Measurements from ENCODE around the gene PPDPF.

Gene PPDPF

DNA sequence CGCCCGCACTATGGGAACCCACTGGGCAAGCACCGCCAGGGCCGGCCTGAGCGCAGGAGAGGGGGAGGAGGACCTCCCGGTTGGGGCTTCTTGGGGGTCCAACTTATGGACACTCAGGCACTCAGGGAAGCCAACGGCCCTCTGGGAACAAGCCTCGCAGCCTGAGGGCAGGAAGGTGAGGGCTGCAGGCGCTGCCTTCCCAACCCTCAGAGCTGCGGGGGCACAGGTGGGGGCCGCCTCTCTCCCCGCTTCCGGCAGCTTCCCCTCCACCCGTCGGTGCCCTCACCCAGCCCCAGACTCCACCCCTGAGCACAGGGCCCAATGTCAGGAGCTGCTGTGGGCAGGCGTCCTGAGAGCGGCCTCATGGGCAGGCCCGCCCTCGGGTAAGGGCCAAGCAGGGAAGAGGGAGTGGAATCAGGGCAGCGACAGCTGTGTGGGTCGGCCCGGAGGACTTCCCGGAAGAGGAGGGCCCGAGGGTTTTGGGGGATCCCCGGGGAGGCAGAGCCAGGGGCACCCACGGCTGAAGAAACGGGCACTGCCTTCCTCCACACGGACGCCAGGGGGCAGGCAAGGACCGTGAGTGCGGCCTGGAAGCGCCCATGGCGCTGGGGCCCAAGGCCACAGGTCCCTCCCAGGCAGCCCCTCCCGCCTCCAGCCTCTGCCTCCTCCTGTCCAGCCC is 17.1 kb downstream of the PPDPF start:
- peak; percentile 86 for DNase-seq (ENCODE audit: low spot score)

DNA sequence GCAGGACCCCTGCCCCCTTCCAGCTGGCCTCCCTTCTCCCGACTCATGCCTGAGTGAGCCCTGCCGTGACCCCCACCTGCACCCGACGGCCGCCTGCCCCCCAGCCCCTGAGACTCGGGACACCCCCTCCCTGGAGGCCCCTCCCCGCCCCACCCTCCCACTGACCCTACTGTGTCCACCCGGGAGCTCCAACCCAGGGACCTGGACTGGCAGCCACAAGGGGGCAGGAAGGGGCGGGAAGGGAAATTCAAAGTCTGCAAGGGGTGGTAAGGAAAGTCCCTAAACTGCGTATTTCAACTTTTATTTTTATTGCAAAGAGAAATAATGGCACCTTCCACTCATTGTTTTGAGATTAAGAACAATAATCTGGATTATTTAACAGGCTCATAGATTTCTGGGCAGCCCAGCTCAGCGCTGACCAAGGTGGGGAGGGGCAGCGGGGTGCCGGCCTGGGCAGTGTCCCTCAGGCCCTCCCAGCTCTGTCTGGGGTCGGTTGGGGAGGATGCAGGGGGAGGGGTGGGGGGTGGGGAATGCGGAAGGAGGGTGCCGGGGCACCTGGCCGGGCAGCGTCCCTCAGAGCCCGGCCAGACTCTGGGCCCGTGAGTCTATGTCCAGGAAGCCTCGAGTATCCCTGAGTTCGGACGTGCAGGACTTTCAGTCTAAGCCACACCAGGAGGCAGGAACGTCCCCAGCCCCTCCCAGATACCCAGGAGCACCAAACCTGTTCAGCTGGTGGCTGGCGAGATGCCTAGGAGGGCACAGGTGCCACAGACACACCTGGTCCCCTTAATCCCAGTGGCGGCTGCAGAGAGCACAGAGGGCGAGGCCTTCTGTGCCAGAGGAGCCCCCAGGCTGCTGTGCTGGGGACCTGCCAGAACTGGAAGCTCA is 17.9 kb downstream of the PPDPF start:
- no peak for DNase-seq (ENCODE audit: low spot score)

DNA sequence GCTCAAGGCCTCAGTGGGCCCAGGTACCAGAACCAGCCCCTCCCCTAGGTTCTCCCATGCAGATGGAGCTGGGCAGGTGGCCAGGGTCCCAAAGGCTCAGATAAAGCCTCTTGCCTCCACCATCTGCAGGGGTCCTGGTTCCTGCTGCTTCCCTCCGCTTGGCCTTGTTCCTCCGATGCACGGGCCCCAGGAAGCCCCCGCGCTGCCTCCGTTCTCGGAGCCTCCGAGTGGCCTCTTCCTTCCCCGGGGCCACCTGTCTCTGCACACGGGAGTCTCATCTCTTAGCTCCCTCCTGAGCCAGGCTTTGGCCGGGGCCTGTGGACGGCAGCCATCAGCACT is 18.5 kb downstream of the PPDPF start:
- DNase-seq (ENCODE audit: low spot score) = no peak

DNA sequence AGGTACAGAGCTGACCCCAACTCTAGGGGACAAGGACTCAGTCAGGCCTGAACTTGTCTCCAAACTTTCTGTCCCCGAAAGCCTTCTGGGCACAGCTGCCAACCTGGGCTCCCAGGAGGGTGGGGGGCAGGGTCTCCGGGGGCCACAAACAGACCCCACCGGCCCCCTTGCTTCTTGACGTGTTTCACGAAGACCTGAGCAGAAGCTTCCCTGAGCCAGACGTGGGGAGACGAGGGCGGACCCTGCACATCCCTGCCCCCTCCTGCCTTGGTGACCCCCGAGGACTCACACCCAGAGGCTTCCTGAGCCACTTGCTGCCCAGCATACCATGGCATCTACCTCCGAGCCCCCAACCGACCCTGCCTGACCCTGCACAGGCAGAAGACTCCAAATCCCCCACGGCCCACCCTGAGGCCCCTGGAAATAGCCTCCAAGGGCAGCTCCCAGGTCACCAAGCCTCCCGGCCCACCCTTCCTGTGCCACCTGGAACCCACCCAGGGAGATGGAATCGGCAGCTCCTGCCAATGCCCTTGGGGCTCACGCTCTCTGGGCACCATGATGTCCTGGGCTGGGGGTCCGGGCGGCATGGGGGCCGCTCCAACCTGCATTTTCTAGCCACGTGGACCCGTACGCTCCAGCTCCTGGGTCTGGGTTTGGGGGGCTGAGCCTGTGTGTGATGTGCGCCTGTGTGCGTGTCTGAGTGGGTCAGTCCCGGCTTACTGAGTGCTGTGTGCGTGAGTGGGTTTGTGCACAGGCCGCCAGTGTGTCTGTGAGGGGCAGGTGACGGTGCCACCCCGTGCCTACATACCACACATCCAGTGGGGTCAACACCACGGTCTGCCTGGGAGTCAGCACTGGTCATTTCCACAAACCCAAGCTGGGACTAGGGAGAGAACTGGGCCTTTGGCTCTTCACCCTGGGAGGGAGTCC is 19.1 kb downstream of the PPDPF start:
- no peak for DNase-seq (ENCODE audit: low spot score)

DNA sequence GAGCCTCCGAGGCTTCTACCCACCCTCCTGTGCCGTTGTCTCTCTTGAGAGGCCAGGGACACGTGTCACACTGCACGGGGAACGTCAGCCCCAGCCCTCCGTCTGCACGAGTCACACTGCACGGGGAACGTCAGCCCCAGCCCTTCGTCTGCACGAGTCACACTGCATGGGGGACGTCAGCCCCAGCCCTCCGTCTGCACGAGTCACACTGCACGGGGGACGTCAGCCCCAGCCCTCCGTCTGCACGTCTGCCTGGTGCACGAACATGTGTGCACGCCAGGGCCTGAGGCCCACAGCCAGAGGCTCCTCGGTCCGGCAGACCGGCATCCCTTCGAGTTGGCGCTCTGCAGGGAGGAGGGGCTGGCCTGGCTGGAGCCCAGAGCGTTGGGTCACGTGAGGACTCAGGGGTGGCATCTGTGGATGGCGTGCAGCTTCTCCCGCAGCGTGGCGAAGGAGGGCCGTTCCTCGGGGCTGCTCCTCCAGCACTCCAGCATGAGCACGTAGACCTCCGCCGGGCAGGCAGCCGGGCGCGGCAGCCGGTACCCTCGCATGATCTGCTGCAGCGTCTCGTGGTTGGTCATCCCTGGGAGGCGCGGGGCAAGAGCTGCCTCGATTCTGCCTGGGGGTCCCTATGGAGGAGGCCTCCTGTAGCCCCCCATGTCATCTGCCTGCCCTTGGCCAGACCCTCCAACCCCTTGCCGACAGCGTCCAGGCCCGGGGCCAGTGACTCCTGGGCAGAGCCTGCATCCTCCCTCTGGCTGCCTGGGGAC is 20.0 kb downstream of the PPDPF start:
- peak; percentile 72 for DNase-seq (ENCODE audit: low spot score)

DNA sequence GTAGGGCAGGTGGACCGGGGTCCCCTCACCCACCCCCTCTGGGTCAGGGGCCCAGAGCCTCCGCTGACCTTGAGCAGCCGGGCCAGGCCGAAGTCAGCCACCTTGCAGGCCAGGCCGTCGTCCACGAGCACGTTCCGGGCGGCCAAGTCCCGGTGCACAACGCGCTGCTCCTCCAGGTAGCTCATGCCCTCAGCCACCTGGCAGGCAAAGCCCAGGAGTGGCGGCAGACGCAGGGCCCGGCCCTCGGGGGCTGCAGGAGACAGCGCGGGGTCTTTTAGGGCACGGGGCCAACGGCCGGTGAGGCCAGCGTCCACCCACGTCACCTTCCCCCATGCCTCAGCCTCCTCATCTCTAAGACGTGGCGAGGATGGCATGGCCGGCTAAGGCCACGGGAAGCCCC is 20.8 kb downstream of the PPDPF start:
- DNase-seq (ENCODE audit: low spot score) = no peak

DNA sequence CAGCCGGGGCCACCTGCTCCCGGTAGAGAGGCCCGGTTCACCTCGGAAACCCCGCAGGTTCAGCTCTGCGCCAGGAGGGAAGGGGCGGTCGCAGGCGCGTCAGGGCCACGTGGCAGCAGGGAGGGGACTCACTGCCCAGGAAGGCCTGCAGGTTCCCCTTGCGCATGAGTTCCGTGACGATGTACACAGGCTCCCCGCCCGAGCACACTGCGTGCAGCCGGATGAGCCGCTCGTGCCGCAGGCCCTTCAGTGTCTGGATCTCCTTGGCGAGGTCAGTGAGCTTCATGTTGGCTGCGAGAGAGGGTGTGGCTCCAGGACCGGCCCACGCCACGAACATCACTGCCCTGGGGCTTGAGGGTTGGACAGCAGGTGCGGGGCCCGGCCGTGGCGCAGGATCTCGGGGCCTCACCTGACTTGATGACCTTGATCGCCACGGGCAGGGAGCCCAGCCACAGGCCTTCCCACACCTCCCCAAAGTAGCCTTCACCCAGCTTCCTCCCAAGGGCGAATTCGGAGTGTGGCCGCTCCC is 21.5 kb downstream of the PPDPF start:
- no peak for DNase-seq (ENCODE audit: low spot score)

DNA sequence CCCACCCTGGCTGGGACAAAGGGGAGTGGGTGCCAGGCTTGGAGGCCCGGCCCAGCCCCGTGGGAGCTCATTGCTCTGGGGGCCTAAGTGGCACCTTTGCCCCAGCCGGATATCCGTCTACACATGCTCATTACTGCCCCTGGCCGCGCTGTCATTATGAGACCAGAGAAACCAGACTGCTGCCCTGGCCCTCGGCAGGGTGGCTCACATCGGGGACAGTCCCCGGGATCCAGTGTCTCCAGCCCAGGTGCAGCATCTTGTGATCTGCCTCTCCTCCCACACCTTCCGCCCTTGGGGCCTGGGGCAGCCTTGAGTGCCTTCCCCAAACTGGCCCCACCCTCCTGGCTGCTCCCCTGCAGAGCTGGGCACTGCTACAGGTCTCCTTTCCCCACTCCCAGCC is 22.1 kb downstream of the PPDPF start:
- DNase-seq (ENCODE audit: low spot score) = no peak

DNA sequence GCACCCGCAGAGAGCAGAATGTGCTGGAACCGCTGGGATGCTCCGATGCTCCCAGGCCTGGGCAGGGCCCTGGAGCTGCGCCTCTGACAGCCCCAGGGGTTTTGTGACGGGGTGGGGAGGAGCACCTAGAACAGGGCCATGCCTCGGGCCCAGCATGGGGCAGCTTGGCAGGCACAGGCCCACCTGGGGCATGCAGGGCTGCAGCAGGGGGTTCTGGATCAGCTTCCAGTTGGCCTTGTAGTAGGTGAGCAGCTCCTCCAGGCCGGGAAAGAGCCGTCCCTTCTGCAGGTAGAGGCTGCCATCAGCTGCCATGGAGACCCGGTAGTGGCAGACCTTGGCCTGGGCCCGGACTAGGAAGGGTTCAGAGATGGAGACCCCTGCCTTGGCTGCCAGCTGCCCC is 22.6 kb downstream of the PPDPF start:
- DNase-seq (ENCODE audit: low spot score) = no peak

DNA sequence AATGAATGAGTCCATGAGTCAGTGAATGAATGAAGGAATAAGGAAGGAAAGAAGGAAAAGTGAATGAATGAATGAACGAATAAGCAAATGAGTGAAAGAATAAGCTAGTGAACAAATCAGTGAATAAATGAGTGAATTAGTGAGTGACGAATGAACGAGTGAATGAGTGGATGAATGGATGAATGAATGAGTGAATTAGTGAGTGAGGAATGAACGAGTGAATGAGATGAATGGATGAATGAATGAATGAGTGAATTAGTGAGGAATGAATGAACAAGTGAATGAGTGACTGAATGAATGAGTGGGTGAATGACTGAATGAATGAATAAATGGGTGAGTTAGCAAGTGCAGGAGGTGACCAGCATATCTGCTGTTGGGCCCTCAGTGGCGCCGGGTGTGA is 23.2 kb downstream of the PPDPF start:
- DNase-seq (ENCODE audit: low spot score) = no peak

DNA sequence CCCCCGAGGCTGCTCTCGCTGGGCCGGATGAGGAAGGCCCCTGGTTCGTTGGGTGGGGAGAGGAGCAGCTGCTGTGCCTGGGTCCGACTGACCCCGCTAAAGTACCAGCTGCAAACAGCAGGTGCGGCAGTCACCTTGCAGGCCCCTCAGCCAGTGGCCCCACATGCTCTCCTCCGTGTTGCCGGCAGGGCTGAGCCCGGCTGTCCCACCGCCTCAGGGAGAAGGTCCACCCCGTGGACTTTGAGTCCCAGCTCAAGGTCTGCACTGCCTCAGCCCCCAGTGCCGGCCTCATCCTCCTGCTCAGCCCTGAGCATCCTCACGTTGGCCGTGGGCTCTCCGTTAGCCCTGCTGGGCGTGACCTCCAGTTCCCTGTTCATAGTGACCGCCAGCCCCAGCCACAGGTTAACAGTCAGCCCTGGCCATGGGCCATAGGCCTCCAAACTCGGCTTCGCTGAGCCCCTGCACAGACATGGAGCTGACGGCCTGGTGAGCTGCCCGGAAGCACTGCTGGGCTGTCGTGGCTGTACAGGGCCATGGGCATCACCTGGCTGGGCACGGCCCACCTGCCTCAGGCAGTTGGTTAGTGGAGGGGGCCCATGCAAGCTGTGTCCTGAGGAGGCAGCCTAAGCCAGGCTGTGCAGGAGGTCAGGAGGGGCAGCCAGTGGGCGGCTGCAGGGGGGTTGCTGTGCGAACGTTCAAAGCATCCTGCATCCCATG is 23.8 kb downstream of the PPDPF start:
- DNase-seq (ENCODE audit: low spot score) = no peak

DNA sequence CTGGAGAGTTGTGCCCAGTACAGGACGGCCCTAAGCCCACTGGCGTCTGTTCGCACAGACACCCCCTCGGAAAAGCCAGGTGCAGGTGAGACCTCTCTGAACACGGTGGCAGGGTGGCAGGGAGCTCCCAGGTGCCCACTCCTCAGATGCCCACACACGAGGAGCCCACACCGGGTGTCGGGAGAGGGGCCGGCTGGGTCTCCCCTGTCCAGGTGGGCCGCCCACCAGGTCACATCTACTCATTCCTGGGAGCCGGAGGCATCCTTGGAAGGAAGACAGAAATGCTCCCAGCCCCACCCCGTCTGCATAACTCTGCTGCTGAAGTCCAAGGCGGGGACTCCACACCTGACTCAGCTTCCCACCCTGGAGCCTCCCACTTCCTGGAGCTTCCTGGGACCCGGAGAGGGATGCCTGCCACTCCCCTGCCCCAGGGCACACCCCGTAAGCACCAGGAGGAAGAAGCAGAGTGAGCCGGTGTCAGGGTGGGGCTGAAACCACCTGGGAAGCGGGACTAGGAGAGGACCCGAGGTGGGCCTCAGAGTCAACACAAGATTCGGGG is 24.5 kb downstream of the PPDPF start:
- DNase-seq (ENCODE audit: low spot score) = no peak

DNA sequence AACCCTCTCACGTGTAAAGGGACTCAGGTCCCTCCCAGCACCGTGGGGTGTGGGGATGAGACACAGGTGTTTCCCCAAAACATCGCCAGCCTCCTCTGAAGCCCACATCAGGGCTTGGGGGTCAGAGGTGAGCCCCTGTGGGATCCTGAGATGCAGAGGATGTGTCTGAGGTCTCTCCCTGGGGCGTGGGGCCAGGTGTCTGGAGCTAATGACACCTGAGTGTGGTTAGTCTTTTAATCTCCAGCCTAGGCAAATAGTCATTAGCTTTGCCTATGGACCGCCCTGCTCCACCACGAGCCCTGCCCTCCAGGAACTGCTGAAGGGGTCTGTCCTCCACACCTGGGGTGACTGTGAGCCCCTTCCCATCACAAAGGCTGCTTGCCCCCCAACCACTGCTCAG is 25.2 kb downstream of the PPDPF start:
- no peak for DNase-seq (ENCODE audit: low spot score)

DNA sequence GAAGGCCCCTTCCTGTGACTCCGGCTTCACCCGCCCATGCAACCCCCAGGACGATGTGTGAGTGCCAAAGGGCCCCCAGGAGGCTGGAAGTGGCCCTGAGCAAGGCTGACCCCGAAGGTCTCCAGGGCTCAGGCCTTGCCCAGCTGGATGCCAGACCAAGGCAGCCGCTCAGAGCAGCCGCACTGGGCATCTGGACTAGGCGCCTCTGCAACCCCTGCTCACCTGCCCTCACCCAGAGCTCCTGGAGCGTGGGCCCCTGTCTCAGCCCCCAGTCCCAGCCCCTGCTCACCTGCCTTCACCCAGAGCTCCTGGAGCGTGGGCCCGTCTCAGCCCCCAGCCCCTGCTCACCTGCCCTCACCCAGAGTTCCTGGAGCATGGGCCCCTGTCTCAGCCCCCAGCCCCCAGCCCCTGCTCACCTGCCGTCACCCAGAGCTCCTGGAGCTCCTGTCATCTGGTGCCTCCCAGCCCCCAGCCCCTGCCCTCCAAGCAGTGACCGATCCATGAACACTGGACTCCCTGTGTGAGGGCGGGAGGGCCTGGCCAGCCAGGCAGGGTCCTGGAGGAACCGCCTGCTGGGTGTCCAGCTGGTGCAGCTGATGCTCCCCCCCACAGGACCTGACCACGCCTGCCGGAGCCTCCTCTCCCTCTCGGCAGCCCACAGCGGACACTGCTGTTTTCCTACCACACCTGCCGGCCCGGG is 25.8 kb downstream of the PPDPF start:
- DNase-seq (ENCODE audit: low spot score) = no peak

DNA sequence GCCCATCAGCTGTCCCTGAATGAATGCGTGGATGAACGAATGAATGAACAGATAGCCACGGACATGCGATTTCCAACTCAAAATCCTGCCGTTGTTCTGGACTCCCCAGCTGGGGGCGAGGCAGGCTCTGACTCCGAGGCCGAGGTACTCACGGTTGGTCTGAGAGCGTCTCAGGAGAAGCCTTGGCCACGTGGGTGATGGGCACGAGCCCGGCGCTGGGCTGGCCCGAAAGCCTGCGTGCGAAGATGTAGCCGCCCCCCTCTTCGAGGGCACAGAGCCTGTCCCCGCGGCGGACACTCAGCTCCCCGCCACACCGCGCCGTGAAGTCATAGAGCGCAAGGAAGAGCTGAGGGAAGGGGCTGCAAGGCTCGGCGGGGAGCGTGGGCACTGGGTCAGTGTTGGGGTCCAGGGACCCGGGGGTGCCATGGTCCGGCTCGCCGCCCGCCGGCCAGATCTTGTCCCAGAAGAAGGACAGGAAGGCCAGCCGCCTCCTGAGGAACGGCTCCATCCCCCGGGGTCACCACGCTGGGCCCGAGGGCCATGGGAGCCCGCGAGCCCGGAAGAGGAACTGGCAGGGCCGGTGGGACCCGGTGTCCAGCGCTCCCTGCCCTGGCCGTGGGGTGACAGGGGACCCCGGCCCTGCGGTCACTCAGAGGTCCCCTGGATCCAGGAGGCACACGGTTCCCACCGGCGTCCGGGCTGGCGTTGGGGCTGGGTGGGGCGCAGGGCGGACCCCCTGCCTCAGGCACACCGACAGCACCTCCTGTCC is 26.6 kb downstream of the PPDPF start:
- no peak for DNase-seq (ENCODE audit: low spot score)

DNA sequence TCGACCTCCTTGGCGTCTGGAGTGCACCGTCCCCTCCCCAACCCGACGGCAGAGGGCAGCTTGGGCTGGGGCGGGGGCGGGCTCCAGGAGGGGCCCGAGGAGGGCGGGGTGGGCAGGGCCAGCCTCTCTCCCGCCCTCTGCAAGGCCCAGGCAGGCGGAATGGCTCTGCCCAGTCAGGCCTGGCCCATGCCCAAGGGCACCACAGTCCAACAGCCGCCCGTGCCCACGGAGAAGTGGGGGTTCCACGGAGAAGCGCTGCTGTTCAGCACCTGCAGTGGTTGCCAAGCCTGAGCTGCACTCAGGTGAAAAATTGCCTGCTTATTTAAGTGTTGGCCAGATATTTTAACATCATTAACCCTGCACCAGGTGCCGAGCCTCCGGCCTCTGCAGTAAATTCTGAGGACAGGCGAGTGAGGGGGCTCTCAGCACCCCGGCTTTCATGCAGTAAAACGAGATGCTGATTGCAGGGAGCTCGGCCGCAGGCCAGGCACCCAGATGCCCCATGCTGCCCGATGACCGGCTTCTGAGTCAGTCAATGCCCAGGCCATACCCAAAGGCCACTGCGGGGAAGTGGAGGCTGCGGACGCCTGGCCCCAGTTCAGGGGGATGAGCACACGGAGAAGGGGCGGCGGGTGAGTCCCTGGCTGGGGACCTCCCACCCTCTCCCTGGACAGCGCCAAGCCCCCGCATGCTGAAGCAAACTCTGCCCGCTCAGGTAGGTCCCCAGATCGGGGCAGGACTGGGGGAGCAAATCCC is 27.3 kb downstream of the PPDPF start, which contains the start of gene SRMS:
SRMS (minus strand) TSS at position 25 of the 756 bp plus-strand sequence. CDS start 286 bp downstream, outside the sequence.
- no peak for DNase-seq (ENCODE audit: low spot score)

DNA sequence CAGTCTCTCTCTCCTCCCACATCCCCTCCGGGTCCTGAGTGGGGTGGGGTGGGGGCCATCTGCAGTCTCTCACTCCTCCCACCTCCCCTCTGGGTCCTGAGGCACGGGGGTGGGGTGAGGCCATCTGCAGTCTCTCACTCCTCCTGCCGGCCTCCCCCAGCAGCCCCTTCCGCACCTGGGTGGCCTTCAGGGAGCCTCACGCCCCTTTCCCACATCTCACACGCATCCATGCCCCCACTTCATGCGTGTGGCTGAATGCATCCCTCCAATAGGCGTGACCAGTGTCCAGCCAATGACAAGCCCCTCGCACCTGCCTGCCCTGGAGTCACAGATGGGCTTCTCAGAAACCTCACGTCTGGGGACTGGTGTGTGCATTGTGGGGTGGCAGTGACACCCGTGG is 28.0 kb downstream of the PPDPF start:
- no peak for DNase-seq (ENCODE audit: low spot score)

DNA sequence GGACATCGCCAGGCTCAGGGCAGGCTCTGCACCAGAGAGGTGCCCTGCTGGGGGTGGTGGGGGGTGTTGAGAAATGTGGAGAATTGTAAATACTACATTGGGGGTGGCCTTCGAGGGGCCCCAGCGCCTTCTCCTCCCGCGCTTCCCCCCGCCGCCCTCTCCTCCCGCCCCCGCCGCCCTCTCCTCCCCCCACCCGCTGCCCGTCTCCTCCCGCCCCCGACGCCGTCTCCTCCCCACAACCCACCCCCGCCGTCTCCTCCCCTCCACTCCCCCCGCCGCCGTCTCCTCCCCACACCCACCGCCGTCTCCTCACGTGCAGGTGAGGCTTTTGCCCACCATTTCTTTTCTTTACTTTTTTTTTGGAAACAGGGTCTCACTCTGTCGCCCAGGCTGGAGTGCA is 28.5 kb downstream of the PPDPF start:
- DNase-seq (ENCODE audit: low spot score) = no peak
